ENCODE measurements around the gene INSM2. TPM values are rescaled to one million over a fixed set of nuclear protein-coding genes. Genes with fewer than 3 reads are reported as not detected.

The INSM2 gene
- total and polyA plus RNA-seq, 2 donors (not counting 1 experiment from before 2014, with no cell fraction given), result not detected

GRCh38 chr14:35565871-35566464 is 32.0 kb downstream of the INSM2 start:
- no peak overlapping the region for H3K9ac ChIP-seq (ENCODE audit: low read length)
- no peaks in the 10 kb centered on the region for H3K9me3 Mint-ChIP-seq (ENCODE audit: insufficient read depth)
- H3K27me3 Mint-ChIP-seq, result no peaks in the 10 kb centered on the region
- H4K20me1 ChIP-seq (ENCODE audit: control insufficient read depth, insufficient read depth, low read length, poor library complexity, severe bottlenecking), result no peaks in the 10 kb centered on the region
- no peaks in the 10 kb centered on the region for H3K4me1 ChIP-seq (ENCODE audit: control insufficient read depth in 2 of 2, insufficient read depth in 2 of 2, low read length in 2 of 2)
- no peak overlapping the region for H3K4me3 Mint-ChIP-seq
- no peak overlapping the region for H3K27ac Mint-ChIP-seq
- no peaks in the 10 kb centered on the region for H3K36me3 ChIP-seq (replicated peaks in 1 of 2; ENCODE audit: control extremely low read depth in 1 of 2, control insufficient read depth in 1 of 2, extremely low read depth in 1 of 2, insufficient read depth in 2 of 2, low read length in 1 of 2)
- no peak overlapping the region for H3K4me2 ChIP-seq (replicated peaks; ENCODE audit: low read depth, low read length, poor library complexity, severe bottlenecking)
- H3K4me1 Mint-ChIP-seq, result no peaks in the 10 kb centered on the region
- WGBS (ENCODE audit: insufficient coverage), result no CpG with 5 or more reads among the region's 4 CpGs
- no peak overlapping the region for H3K27ac ChIP-seq (ENCODE audit: low read length in 2 of 2)
- intact Hi-C loops (cut with micrococcal nuclease), result no loop called here
- ATAC-seq (ENCODE audit: low read depth) (no peak), DNase-seq (no peak)
- no peak overlapping the region for H2AFZ ChIP-seq (ENCODE audit: insufficient read depth, low read depth, low read length, poor library complexity, severe bottlenecking)
- TF ChIP-seq, protein P1, sequence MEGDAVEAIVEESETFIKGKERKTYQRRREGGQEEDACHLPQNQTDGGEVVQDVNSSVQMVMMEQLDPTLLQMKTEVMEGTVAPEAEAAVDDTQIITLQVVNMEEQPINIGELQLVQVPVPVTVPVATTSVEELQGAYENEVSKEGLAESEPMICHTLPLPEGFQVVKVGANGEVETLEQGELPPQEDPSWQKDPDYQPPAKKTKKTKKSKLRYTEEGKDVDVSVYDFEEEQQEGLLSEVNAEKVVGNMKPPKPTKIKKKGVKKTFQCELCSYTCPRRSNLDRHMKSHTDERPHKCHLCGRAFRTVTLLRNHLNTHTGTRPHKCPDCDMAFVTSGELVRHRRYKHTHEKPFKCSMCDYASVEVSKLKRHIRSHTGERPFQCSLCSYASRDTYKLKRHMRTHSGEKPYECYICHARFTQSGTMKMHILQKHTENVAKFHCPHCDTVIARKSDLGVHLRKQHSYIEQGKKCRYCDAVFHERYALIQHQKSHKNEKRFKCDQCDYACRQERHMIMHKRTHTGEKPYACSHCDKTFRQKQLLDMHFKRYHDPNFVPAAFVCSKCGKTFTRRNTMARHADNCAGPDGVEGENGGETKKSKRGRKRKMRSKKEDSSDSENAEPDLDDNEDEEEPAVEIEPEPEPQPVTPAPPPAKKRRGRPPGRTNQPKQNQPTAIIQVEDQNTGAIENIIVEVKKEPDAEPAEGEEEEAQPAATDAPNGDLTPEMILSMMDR (IDR thresholded peaks at IDR 0.05), result no peak
- no peak for TF ChIP-seq EZH2 (IDR thresholded peaks at IDR 0.05; ENCODE audit: borderline replicate concordance, insufficient read depth, low read depth, low read length, poor library complexity, severe bottlenecking)
- H3K27me3 ChIP-seq (replicated peaks in 1 of 4; ENCODE audit: control extremely low read depth in 1 of 4, control insufficient read depth in 3 of 4, insufficient read depth in 4 of 4, low read length in 3 of 4), result no peaks in the 10 kb centered on the region
- POLR2A ChIA-PET, result no interaction called here
- no peak overlapping the region for H3K4me3 ChIP-seq (ENCODE audit: control extremely low read depth in 1 of 5, extremely low read depth in 1 of 5, insufficient read depth in 1 of 5, low read depth in 2 of 5, low read length in 4 of 5)
- no peaks in the 10 kb centered on the region for H3K9me3 ChIP-seq (ENCODE audit: control extremely low read depth in 1 of 3, control insufficient read depth in 2 of 3, insufficient read depth in 1 of 3, low read length in 2 of 3)
- H3K79me2 ChIP-seq (ENCODE audit: control insufficient read depth, insufficient read depth, low read length), result no peaks in the 10 kb centered on the region
- CTCF ChIA-PET, result no interaction called here

- Histone ChIP-seq H3K79me2 (ENCODE audit: control insufficient read depth, insufficient read depth, low read length) (no peaks in the 10 kb centered on the region), H3K4me3 (ENCODE audit: control extremely low read depth in 1 of 5, extremely low read depth in 1 of 5, insufficient read depth in 1 of 5, low read depth in 2 of 5, low read length in 4 of 5) (no peak overlapping the region), H3K27ac (ENCODE audit: low read length in 2 of 2) (no peak overlapping the region), H3K36me3 (replicated peaks in 1 of 2; ENCODE audit: control extremely low read depth in 1 of 2, control insufficient read depth in 1 of 2, extremely low read depth in 1 of 2, insufficient read depth in 2 of 2, low read length in 1 of 2) (peaks cover 0 to 2% of the 10 kb centered on the region in 2 experiments), H3K4me1 (ENCODE audit: control insufficient read depth in 2 of 2, insufficient read depth in 2 of 2, low read length in 2 of 2) (no peaks in the 10 kb centered on the region), H2AFZ (ENCODE audit: insufficient read depth, low read depth, low read length, poor library complexity, severe bottlenecking) (no peak overlapping the region), H3K9me3 (ENCODE audit: control extremely low read depth in 1 of 3, control insufficient read depth in 2 of 3, insufficient read depth in 1 of 3, low read length in 2 of 3) (no peaks in the 10 kb centered on the region), H3K27me3 (replicated peaks in 1 of 4; ENCODE audit: control extremely low read depth in 1 of 4, control insufficient read depth in 3 of 4, insufficient read depth in 4 of 4, low read length in 3 of 4) (no peaks in the 10 kb centered on the region), H4K20me1 (ENCODE audit: control insufficient read depth, insufficient read depth, low read length, poor library complexity, severe bottlenecking) (no peaks in the 10 kb centered on the region), H3K4me2 (replicated peaks; ENCODE audit: low read depth, low read length, poor library complexity, severe bottlenecking) (no peak overlapping the region), H3K9ac (ENCODE audit: low read length) (no peak overlapping the region)
- no peaks in the 10 kb centered on the region for H3K4me1 Mint-ChIP-seq
- H3K9me3 Mint-ChIP-seq (ENCODE audit: insufficient read depth), result no peaks in the 10 kb centered on the region
- 96% methylated on average over 3 of the region's 8 CpGs for WGBS (ENCODE audit: insufficient coverage)
- ATAC-seq (ENCODE audit: low read depth) (no peak), DNase-seq (no peak)
- TF ChIP-seq, protein P1 (IDR thresholded peaks at IDR 0.05), result no peak
- no peak for TF ChIP-seq EZH2 (IDR thresholded peaks at IDR 0.05; ENCODE audit: borderline replicate concordance, insufficient read depth, low read depth, low read length, poor library complexity, severe bottlenecking)
- intact Hi-C loops (cut with micrococcal nuclease), result no loop called here
- no peak overlapping the region for H3K27ac Mint-ChIP-seq
- POLR2A ChIA-PET, result no interaction called here
- CTCF ChIA-PET, result interaction anchor here (0.6 kb wide), 1 partner anchor 51 kb away, joined by 3 read pairs; no protein-coding TSS in a partner anchor
- H3K27me3 Mint-ChIP-seq, result no peaks in the 10 kb centered on the region
- H3K4me3 Mint-ChIP-seq, result no peak overlapping the region
These were observed 37.6 kb downstream of the INSM2 start for GRCh38 chr14:35571598-35571997.
